Activated T-cell treated with anti-CD3 and anti-CD28 coated beads, Interleukin-2, amount 50 U/mL, for 4 hours (primary cell): ENCODE data around the gene SPDYE16. TPM values are rescaled to one million over a fixed set of nuclear protein-coding genes. Genes with fewer than 3 reads are reported as not detected.
A peak's percentile ranks its signal among the peaks of the same experiment; 100 is the strongest.
"Not testable (repeated sequence)": the region's sequence is repeated elsewhere in the genome, so short reads cannot be mapped to it uniquely, and the experiment has no call there.

ENCODE experiments used
- ATAC-seq, 2 donors: fragments of 200-7000 bp; cut with Tn5 transposase; one replicate each; pipeline ENCODE4 v1.10.0; 2021
- DNase-seq: peaks from one replicate; pipeline ENCODE4 v3.0.0-alpha.2; 2020
- H3K27me3 Mint-ChIP-seq: one replicate; pipeline ENCODE4 v1.8.0; 2021; ENCODE audit warnings: low read depth, mixed read lengths
- H3K36me3 Mint-ChIP-seq: one replicate; pipeline ENCODE4 v1.8.0; 2022; ENCODE audit warnings: mixed read lengths; ENCODE audit not compliant: insufficient read depth
- H3K4me1 Mint-ChIP-seq: one replicate; pipeline ENCODE4 v1.8.0; 2021; ENCODE audit warnings: low read depth, mixed read lengths
- H3K4me3 Mint-ChIP-seq: one replicate; pipeline ENCODE4 v1.8.0; 2021; ENCODE audit warnings: mild to moderate bottlenecking, moderate library complexity, mixed read lengths
- H3K9me3 Mint-ChIP-seq: one replicate; pipeline ENCODE4 v1.8.0; 2021; ENCODE audit warnings: mixed read lengths
- total RNA-seq, 3 donors: library from RNA; stranded (reverse); gene quantifications; one replicate each; pipeline ENCODE4 v1.2.1, GENCODE V29; 2021

Gene SPDYE16
- total RNA-seq, 3 donors from 2014 or later = 0.24 TPM; not detected in 2

GRCh38 chr7:76567753-76568152 lies 24.7 kb upstream of the SPDYE16 start:
- H3K9me3 Mint-ChIP-seq, H3K4me3 Mint-ChIP-seq, DNase-seq, H3K27me3 Mint-ChIP-seq, ATAC-seq: not testable (repeated sequence)
- Mint-ChIP-seq H3K36me3 (peaks cover 25% of the 10 kb centered on the region), H3K4me1 (peaks cover 25% of the 10 kb centered on the region)

- not testable (repeated sequence) for H3K27me3 Mint-ChIP-seq, ATAC-seq, H3K4me3 Mint-ChIP-seq, H3K9me3 Mint-ChIP-seq, DNase-seq
- Mint-ChIP-seq H3K36me3 (peaks cover 27% of the 10 kb centered on the region), H3K4me1 (peaks cover 26% of the 10 kb centered on the region)
Observed at GRCh38 chr7:76567311-76567710, 24.2 kb upstream of the SPDYE16 start.

DNA sequence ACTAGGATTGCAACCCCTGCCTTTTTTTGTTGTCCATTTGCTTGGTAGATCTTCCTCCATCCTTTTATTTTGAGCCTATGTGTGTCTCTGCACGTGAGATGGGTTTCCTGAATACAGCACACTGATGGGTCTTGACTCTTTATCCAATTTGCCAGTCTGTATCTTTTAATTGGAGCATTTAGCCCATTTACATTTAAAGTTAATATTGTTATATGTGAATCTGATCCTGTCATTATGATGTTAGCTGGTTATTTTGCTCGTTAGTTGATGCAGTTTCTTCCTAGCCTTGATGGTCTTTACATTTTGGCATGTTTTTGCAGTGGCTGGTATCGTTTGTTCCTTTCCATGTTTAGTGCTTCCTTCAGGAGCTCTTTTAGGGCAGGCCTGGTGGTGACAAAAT lies 21.9 kb upstream of the SPDYE16 start:
- peaks cover 25% of the 10 kb centered on the region for H3K36me3 Mint-ChIP-seq
- not testable (repeated sequence) for ATAC-seq, H3K27me3 Mint-ChIP-seq, H3K9me3 Mint-ChIP-seq, DNase-seq, H3K4me3 Mint-ChIP-seq
- H3K4me1 Mint-ChIP-seq = peaks cover 32% of the 10 kb centered on the region

DNA sequence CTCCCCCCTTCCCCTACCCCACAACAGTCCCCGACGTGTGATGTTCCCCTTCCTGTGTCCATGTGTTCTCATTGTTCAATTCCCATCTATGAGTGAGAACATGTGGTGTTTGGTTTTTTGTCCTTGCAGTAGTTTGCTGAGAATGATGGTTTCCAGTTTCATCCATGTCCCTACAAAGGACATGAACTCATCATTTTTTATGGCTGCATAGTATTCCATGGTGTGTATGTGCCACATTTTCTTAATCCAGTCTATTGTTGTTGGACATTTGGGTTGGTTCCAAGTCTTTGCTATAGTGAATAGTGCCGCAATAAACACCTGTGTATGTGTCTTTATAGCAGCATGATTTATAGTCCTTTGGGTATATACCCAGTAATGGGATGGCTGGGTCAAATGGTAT lies 18.2 kb upstream of the SPDYE16 start:
- not testable (repeated sequence) for ATAC-seq, H3K9me3 Mint-ChIP-seq, DNase-seq, H3K27me3 Mint-ChIP-seq, H3K4me3 Mint-ChIP-seq
- peaks cover 50% of the 10 kb centered on the region for H3K4me1 Mint-ChIP-seq
- peaks cover 30% of the 10 kb centered on the region for H3K36me3 Mint-ChIP-seq

- not testable (repeated sequence) for ATAC-seq, H3K27me3 Mint-ChIP-seq, H3K4me3 Mint-ChIP-seq, H3K9me3 Mint-ChIP-seq, DNase-seq
- peaks cover 50% of the 10 kb centered on the region for H3K4me1 Mint-ChIP-seq
- peaks cover 24% of the 10 kb centered on the region for H3K36me3 Mint-ChIP-seq
Observed at GRCh38 chr7:76560157-76560556, 17.1 kb upstream of the SPDYE16 start.

- not testable (repeated sequence) for H3K4me3 Mint-ChIP-seq, H3K27me3 Mint-ChIP-seq, DNase-seq, H3K9me3 Mint-ChIP-seq, ATAC-seq
- Mint-ChIP-seq H3K36me3 (peaks cover 27% of the 10 kb centered on the region), H3K4me1 (peaks cover 53% of the 10 kb centered on the region)
Observed at GRCh38 chr7:76559685-76560084, 16.6 kb upstream of the SPDYE16 start.

GRCh38 chr7:76551992-76552391 lies 8.9 kb upstream of the SPDYE16 start:
- ATAC-seq, H3K4me3 Mint-ChIP-seq, DNase-seq, H3K9me3 Mint-ChIP-seq, H3K27me3 Mint-ChIP-seq: not testable (repeated sequence)
- H3K36me3 Mint-ChIP-seq = peaks cover 12% of the 10 kb centered on the region
- peaks cover 40% of the 10 kb centered on the region for H3K4me1 Mint-ChIP-seq

GRCh38 chr7:76549855-76550248 lies 6.8 kb upstream of the SPDYE16 start:
- not testable (repeated sequence) for H3K9me3 Mint-ChIP-seq, H3K27me3 Mint-ChIP-seq, ATAC-seq, DNase-seq, H3K36me3 Mint-ChIP-seq
- peak overlapping the region; percentile 94 for H3K4me3 Mint-ChIP-seq
- peaks cover 29% of the 10 kb centered on the region for H3K4me1 Mint-ChIP-seq

DNA sequence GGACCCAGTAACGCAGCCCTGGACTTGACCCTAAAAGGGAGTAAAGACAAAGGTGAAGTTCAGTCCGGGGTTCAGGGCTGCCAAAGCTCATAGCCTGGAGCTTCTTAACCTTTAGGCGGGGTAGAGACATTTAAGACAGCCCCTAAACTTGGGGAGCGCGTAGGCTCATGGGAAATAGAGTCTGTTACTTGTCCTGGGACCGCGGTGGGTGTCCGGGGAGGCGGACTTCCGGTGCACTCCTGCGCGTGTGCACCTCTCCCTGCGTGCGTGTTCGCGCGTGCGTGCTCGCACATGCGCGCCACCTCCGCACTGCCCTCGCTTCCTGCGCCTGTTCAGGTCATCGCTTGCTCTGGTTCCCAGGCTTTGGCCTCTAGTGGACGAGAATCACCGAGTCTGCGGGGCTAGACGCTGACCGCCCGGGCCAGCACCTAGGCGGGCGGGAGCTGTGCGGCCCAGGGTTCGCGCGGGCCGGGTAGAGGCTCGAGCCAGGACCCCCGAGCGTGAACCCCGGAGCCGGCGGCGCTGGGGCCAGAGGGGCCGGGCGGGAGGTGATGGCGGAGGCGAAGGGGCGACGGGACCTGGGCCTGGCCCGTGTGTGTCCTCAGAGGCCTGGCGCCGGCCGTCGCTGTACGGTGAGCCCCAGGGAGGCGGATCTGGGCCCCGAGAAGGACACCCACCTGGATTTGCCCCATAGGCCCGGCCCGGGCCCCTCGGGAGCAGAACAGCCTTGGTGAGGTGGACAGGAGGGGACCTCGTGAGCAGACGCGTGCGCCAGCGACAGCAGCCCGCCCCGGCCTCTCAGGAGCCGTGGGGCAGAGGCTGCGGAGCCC lies 6.1 kb upstream of the SPDYE16 start:
- not testable (repeated sequence) for H3K27me3 Mint-ChIP-seq, H3K9me3 Mint-ChIP-seq, H3K36me3 Mint-ChIP-seq
- Mint-ChIP-seq H3K4me3 (peak overlapping the region; percentile 94), H3K4me1 (peaks cover 26% of the 10 kb centered on the region)
- DNase-seq (peak; percentile 78), ATAC-seq (peak; percentile 97 to 99)

DNA sequence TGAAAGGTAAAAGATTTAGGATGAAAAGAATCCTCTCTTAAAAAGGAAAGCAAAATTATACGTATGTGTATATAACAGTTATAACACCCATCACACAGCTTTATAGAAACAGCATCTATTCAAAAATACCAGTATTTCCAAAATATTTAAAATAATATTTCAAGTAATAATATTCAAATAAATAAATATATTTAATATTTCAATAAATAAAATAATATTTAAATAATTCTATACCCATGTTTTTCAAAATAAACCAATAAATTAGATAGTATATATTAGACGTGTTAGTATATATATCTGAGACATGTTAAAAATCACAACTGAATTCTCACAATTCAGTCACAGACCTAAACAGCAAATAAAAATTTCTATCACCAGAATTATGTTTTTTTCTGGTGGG lies 11.5 kb downstream of the SPDYE16 start:
- H3K9me3 Mint-ChIP-seq, H3K27me3 Mint-ChIP-seq: not testable (repeated sequence)

DNA sequence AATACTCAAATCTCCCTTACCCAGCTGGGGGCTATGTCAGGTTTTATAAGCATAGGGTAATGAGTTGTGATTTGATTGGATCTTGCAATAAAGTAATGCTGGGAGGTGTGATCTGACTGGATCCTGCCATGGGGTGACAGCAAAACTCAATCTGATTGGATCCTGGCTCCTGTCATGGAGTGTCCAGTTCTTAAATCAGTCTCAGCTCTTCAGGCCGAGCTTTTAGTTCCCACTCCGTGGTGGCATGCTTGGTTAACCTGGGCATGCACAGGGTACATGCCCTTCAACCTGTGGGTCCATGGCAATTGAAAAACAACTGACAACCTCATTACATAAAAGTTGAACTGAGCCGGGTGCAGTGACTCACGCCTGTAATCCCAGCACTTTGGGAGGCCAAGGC lies 16.9 kb downstream of the SPDYE16 start:
- not testable (repeated sequence) for H3K9me3 Mint-ChIP-seq, H3K4me1 Mint-ChIP-seq, H3K27me3 Mint-ChIP-seq, H3K36me3 Mint-ChIP-seq, DNase-seq, ATAC-seq, H3K4me3 Mint-ChIP-seq

More for the DNA sequence above, 11.5 kb downstream of the SPDYE16 start:
- H3K4me3 Mint-ChIP-seq, H3K36me3 Mint-ChIP-seq, H3K4me1 Mint-ChIP-seq, ATAC-seq, DNase-seq: not testable (repeated sequence)

- not testable (repeated sequence) for DNase-seq, H3K27me3 Mint-ChIP-seq, H3K4me3 Mint-ChIP-seq, H3K9me3 Mint-ChIP-seq, ATAC-seq, H3K36me3 Mint-ChIP-seq, H3K4me1 Mint-ChIP-seq
Observed at GRCh38 chr7:76516932-76517331, 26.2 kb downstream of the SPDYE16 start.

GRCh38 chr7:76515999-76516443 lies 27.1 kb downstream of the SPDYE16 start:
- Mint-ChIP-seq H3K4me3 (no peak overlapping the region), H3K4me1 (no peaks in the 10 kb centered on the region), H3K9me3 (no peaks in the 10 kb centered on the region), H3K36me3 (no peaks in the 10 kb centered on the region), H3K27me3 (no peaks in the 10 kb centered on the region)
- ATAC-seq = no peak
- DNase-seq = no peak

- no peak overlapping the region for H3K4me3 Mint-ChIP-seq
- no peaks in the 10 kb centered on the region for H3K27me3 Mint-ChIP-seq
- no peak for ATAC-seq
- H3K4me1 Mint-ChIP-seq = no peaks in the 10 kb centered on the region
- DNase-seq = no peak
- no peaks in the 10 kb centered on the region for H3K9me3 Mint-ChIP-seq
- H3K36me3 Mint-ChIP-seq = no peaks in the 10 kb centered on the region
Observed at GRCh38 chr7:76514926-76515771, 27.9 kb downstream of the SPDYE16 start.
